Measurements from ENCODE around the gene DNAH9.

The DNAH9 gene

GRCh38 chr17:11990363-11990983 lies 392.2 kb downstream of the DNAH9 start:
- DNase-seq = no peak

- no peak for DNase-seq
These were observed 393.2 kb downstream of the DNAH9 start for GRCh38 chr17:11991461-11991860.

- peak; percentile 42 for DNase-seq
These were observed 398.5 kb downstream of the DNAH9 start for GRCh38 chr17:11996722-11997146.

GRCh38 chr17:11997147-11997971 lies 399.1 kb downstream of the DNAH9 start, which contains the start of gene ZNF18:
TSS of gene ZNF18 (minus strand) at chr17:11997475. CDS start at chr17:11992829, 4,646 bp downstream.
- peak; percentile 88 for DNase-seq

GRCh38 chr17:11997972-11998233 lies 399.6 kb downstream of the DNAH9 start:
- DNase-seq = no peak

- DNase-seq = no peak
These were observed 401.4 kb downstream of the DNAH9 start for GRCh38 chr17:11999696-12000095.

GRCh38 chr17:12007466-12007865 lies 409.2 kb downstream of the DNAH9 start:
- DNase-seq = no peak

Measured in NCI-H748 treated with DMSO at 0.1 percent for 48 hours (cell line).